Astrocyte (in vitro differentiated cells and primary cell): ENCODE data around the gene IL19. TPM values are rescaled to one million over a fixed set of nuclear protein-coding genes. Genes with fewer than 3 reads are reported as not detected.

Experiments used
- DNase-seq: peaks from one replicate; pipeline ENCODE4 v3.0.0-alpha.2; 2010; ENCODE audit warnings: low read depth
- FAIRE-seq: peaks from 2 replicates; lab custom pipeline; 2011; peaks lifted over from hg19 to GRCh38; lab: Jason Lieb, UNC
- H2AFZ ChIP-seq: 2 replicates; pipeline ENCODE4 v1.6.0; 2012; ENCODE audit warnings: low read depth, low read length, inconsistent platforms
- H3K27ac ChIP-seq: 2 replicates; pipeline ENCODE4 v1.5.1; 2011; ENCODE audit warnings: low read depth, low read length, inconsistent platforms
- H3K27me3 ChIP-seq: 2 replicates; pipeline ENCODE4 v1.6.0; 2011; ENCODE audit warnings: low read length, inconsistent platforms; ENCODE audit not compliant: insufficient read depth
- H3K36me3 ChIP-seq: 2 replicates; pipeline ENCODE4 v1.5.1; 2011; ENCODE audit warnings: low read length, inconsistent platforms; ENCODE audit not compliant: insufficient read depth
- H3K4me1 ChIP-seq: 2 replicates; pipeline ENCODE4 v1.5.1; 2011; ENCODE audit warnings: low read length, inconsistent platforms; ENCODE audit not compliant: insufficient read depth
- H3K4me2 ChIP-seq: 2 replicates; pipeline ENCODE4 v1.6.0; 2012; ENCODE audit warnings: low read length, inconsistent platforms
- H3K4me3 ChIP-seq: 2 replicates; pipeline ENCODE4 v1.5.1; 2011; ENCODE audit warnings: low read depth, mild to moderate bottlenecking, low read length, inconsistent platforms; ENCODE audit not compliant: insufficient read depth
- H3K79me2 ChIP-seq: 2 replicates; pipeline ENCODE4 v1.6.0; 2012; ENCODE audit warnings: mild to moderate bottlenecking, low read length, inconsistent platforms; ENCODE audit not compliant: insufficient read depth
- H3K9ac ChIP-seq: 2 replicates; pipeline ENCODE4 v1.6.0; 2012; ENCODE audit warnings: mild to moderate bottlenecking, low read length, inconsistent platforms
- H3K9me3 ChIP-seq: 2 replicates; pipeline ENCODE4 v1.5.1; 2012; ENCODE audit warnings: low read depth, mild to moderate bottlenecking, low read length, inconsistent platforms; ENCODE audit not compliant: insufficient read depth
- H4K20me1 ChIP-seq: 2 replicates; pipeline ENCODE4 v1.6.0; 2012; ENCODE audit warnings: low read length, inconsistent platforms; ENCODE audit not compliant: insufficient read depth
- H3K27ac Mint-ChIP-seq: one replicate; pipeline ENCODE4 v1.8.0; 2021; ENCODE audit warnings: mild to moderate bottlenecking, mixed read lengths; ENCODE audit not compliant: unreplicated experiment
- H3K27me3 Mint-ChIP-seq: one replicate; pipeline ENCODE4 v1.8.0; 2021; ENCODE audit warnings: low read depth, mixed read lengths; ENCODE audit not compliant: unreplicated experiment
- H3K36me3 Mint-ChIP-seq: one replicate; pipeline ENCODE4 v1.8.0; 2021; ENCODE audit warnings: low read depth, mixed read lengths; ENCODE audit not compliant: unreplicated experiment
- H3K4me1 Mint-ChIP-seq: one replicate; pipeline ENCODE4 v1.8.0; 2021; ENCODE audit warnings: low read depth, mixed read lengths; ENCODE audit not compliant: unreplicated experiment
- H3K4me3 Mint-ChIP-seq: one replicate; pipeline ENCODE4 v1.8.0; 2021; ENCODE audit warnings: mild to moderate bottlenecking, moderate library complexity, mixed read lengths; ENCODE audit not compliant: unreplicated experiment
- H3K9me3 Mint-ChIP-seq: one replicate; pipeline ENCODE4 v1.8.0; 2021; ENCODE audit warnings: mild to moderate bottlenecking, mixed read lengths; ENCODE audit not compliant: unreplicated experiment
- EZH2 ChIP-seq: IDR thresholded peaks from 2 replicates; pipeline ENCODE4 v1.6.1; 2012; ENCODE audit warnings: mild to moderate bottlenecking, low read length, inconsistent platforms; ENCODE audit not compliant: insufficient read depth
- total RNA-seq: library from RNA; stranded (reverse); gene quantifications from 2 replicates; pipeline ENCODE4 v1.2.1, GENCODE V29; 2021
- TF ChIP-seq, protein P1 (sequence below): IDR thresholded peaks from 2 replicates; pipeline ENCODE4 v1.5.1; 2011; ENCODE audit warnings: low read depth, mild to moderate bottlenecking, inconsistent platforms, low read length, moderate library complexity; ENCODE audit not compliant: insufficient read depth

Gene IL19
- total RNA-seq, 1 donor from 2014 or later = 0.23 TPM

DNA sequence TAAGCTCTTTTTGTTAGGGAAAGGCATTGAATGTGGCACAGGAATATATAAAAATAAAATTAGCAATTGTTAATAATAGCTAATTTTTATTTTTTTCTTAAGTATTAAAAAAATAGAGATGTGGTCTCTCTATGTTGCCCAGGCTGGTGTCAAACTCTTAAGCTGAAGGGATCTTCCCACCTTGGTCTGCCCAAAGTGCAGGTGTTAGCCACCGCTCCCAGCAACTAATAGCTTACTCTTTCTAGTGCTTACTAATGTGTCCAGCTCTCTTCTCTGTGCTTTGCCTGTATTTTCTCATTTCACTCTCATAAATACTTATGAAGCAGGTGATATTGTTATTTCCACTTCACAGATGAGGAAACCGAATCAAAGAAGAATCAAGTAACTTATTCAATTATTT, 113.3 kb downstream of the IL19 start:
- no peak for DNase-seq

DNA sequence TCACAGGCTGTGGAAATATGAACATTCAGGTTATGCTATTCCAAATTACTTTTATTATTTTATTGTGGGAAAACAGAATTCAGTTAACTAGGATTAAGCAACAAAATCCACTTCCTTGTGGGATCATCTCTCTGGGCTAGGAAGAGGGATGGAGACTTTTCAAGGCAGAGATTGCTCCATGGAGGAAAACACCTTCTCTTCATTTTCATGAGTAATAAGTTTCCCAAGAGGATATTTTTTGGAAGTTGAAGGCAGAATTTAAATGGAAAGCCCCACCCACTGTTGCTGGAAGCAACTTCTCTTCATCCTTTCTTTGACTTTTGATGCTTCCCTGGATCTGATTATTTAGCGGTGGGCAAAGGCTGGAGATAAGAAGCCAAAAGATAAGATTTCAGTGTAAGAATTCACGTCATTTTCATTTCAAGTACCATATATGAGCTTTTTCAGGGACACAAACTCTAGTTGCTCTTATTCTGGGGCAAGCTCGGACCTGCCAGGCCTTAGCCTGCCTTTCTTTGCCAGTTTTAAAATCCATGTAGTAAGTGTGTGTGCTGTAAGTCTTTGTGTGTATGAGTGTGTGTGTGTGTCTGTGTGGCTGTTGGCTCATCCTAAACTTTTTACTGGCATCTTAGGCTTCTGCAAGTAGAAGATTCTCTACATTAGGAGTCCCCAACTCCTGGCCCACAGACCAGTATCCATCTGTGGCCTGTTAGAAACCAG, 114.9 kb downstream of the IL19 start:
- Histone ChIP-seq H3K36me3 (no peaks in the 10 kb centered on the region), H2AFZ (no peak overlapping the region), H4K20me1 (no peaks in the 10 kb centered on the region), H3K27ac (no peak overlapping the region), H3K79me2 (no peaks in the 10 kb centered on the region), H3K4me3 (no peak overlapping the region), H3K9ac (no peak overlapping the region), H3K4me1 (peaks cover 4% of the 10 kb centered on the region), H3K4me2 (no peak overlapping the region), H3K27me3 (peaks cover 5% of the 10 kb centered on the region), H3K9me3 (no peaks in the 10 kb centered on the region)
- no peak overlapping the region for H3K27ac Mint-ChIP-seq
- TF ChIP-seq, protein P1, sequence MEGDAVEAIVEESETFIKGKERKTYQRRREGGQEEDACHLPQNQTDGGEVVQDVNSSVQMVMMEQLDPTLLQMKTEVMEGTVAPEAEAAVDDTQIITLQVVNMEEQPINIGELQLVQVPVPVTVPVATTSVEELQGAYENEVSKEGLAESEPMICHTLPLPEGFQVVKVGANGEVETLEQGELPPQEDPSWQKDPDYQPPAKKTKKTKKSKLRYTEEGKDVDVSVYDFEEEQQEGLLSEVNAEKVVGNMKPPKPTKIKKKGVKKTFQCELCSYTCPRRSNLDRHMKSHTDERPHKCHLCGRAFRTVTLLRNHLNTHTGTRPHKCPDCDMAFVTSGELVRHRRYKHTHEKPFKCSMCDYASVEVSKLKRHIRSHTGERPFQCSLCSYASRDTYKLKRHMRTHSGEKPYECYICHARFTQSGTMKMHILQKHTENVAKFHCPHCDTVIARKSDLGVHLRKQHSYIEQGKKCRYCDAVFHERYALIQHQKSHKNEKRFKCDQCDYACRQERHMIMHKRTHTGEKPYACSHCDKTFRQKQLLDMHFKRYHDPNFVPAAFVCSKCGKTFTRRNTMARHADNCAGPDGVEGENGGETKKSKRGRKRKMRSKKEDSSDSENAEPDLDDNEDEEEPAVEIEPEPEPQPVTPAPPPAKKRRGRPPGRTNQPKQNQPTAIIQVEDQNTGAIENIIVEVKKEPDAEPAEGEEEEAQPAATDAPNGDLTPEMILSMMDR = no peak
- no peak for TF ChIP-seq EZH2
- DNase-seq (no peak), FAIRE-seq (no peak)
- peaks cover 6% of the 10 kb centered on the region for H3K9me3 Mint-ChIP-seq
- peaks cover 13% of the 10 kb centered on the region for H3K4me1 Mint-ChIP-seq
- H3K36me3 Mint-ChIP-seq = no peaks in the 10 kb centered on the region
- no peak overlapping the region for H3K4me3 Mint-ChIP-seq
- H3K27me3 Mint-ChIP-seq = peaks cover 16% of the 10 kb centered on the region

More for the DNA sequence above, 113.3 kb downstream of the IL19 start:
- Histone ChIP-seq H3K9me3 (no peaks in the 10 kb centered on the region), H3K27ac (no peak overlapping the region), H3K4me1 (no peaks in the 10 kb centered on the region), H4K20me1 (no peaks in the 10 kb centered on the region), H3K9ac (no peak overlapping the region), H2AFZ (no peak overlapping the region), H3K27me3 (peaks cover 5% of the 10 kb centered on the region), H3K4me2 (no peak overlapping the region), H3K4me3 (no peak overlapping the region), H3K79me2 (no peaks in the 10 kb centered on the region), H3K36me3 (no peaks in the 10 kb centered on the region)
- FAIRE-seq = no peak
- H3K36me3 Mint-ChIP-seq = no peaks in the 10 kb centered on the region
- H3K27me3 Mint-ChIP-seq = peaks cover 16% of the 10 kb centered on the region
- no peak overlapping the region for H3K27ac Mint-ChIP-seq
- H3K4me3 Mint-ChIP-seq = no peak overlapping the region
- H3K4me1 Mint-ChIP-seq = peaks cover 5% of the 10 kb centered on the region
- TF ChIP-seq, protein P1 = no peak
- TF ChIP-seq EZH2 = no peak
- peaks cover 4% of the 10 kb centered on the region for H3K9me3 Mint-ChIP-seq

DNA sequence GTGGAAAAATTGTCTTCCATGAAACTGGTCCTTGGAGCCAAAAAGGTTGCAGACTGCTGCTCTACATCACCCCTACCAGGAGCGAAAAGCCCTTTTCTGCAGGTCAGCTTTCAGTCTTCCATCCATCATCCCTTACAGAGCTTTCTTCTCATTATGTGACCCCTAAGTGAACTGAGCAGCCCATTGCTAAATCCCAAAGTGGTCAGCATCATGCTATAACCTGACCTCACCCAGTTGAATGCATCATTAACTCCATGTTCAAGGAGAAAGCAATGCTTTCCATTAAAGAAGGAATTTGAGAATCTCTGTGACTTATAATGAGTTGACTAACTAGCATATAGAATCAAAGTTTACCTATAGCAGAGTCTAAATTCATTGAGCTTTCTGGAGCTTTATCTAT, 116.3 kb downstream of the IL19 start:
- H3K4me2 ChIP-seq = no peak overlapping the region
- H3K27me3 ChIP-seq = peaks cover 5% of the 10 kb centered on the region
- TF ChIP-seq, protein P1 = no peak
- no peak for TF ChIP-seq EZH2
- Mint-ChIP-seq H3K9me3 (peaks cover 3% of the 10 kb centered on the region), H3K36me3 (no peaks in the 10 kb centered on the region), H3K4me3 (no peak overlapping the region), H3K4me1 (peaks cover 18% of the 10 kb centered on the region), H3K27ac (no peak overlapping the region), H3K27me3 (peaks cover 14% of the 10 kb centered on the region)
- H3K9me3 ChIP-seq = no peaks in the 10 kb centered on the region
- no peaks in the 10 kb centered on the region for H3K36me3 ChIP-seq
- no peaks in the 10 kb centered on the region for H4K20me1 ChIP-seq
- DNase-seq (no peak), FAIRE-seq (no peak)
- H3K4me1 ChIP-seq = peaks cover 5% of the 10 kb centered on the region
- H3K27ac ChIP-seq = no peak overlapping the region
- H3K4me3 ChIP-seq = no peak overlapping the region
- H3K79me2 ChIP-seq = no peaks in the 10 kb centered on the region
- no peak overlapping the region for H2AFZ ChIP-seq
- H3K9ac ChIP-seq = no peak overlapping the region
